Glutamatergic neuron (in vitro differentiated cells): ENCODE results near the gene ADARB1. TPM values are rescaled to one million over a fixed set of nuclear protein-coding genes. Genes with fewer than 3 reads are reported as not detected.

Experiments used
- DNase-seq: peaks from one replicate; pipeline ENCODE4 v3.0.0; 2022
- H3K27ac Mint-ChIP-seq: one replicate; pipeline ENCODE4 v1.8.0; 2020; ENCODE audit warnings: mild to moderate bottlenecking, mixed read lengths, inconsistent platforms; ENCODE audit not compliant: unreplicated experiment
- H3K27me3 Mint-ChIP-seq: one replicate; pipeline ENCODE4 v1.8.0; 2020; ENCODE audit warnings: mild to moderate bottlenecking, moderate library complexity, mixed read lengths, inconsistent platforms; ENCODE audit not compliant: unreplicated experiment
- H3K36me3 Mint-ChIP-seq: one replicate; pipeline ENCODE4 v1.8.0; 2020; ENCODE audit warnings: mild to moderate bottlenecking, mixed read lengths, inconsistent platforms; ENCODE audit not compliant: unreplicated experiment
- H3K4me1 Mint-ChIP-seq: one replicate; pipeline ENCODE4 v1.8.0; 2020; ENCODE audit warnings: mild to moderate bottlenecking, low read depth, mixed read lengths, inconsistent platforms; ENCODE audit not compliant: unreplicated experiment
- H3K4me3 Mint-ChIP-seq: one replicate; pipeline ENCODE4 v1.8.0; 2020; ENCODE audit warnings: mild to moderate bottlenecking, mixed read lengths, inconsistent platforms; ENCODE audit not compliant: unreplicated experiment
- H3K9me3 Mint-ChIP-seq: one replicate; pipeline ENCODE4 v1.8.0; 2020; ENCODE audit warnings: mild to moderate bottlenecking, moderate library complexity, mixed read lengths, inconsistent platforms; ENCODE audit not compliant: unreplicated experiment
- CTCF ChIP-seq: fragments of 200-600 bp; sonication (generic); IDR thresholded peaks from one replicate; pipeline ENCODE4 v1.5.0; 2021; ENCODE audit not compliant: partially characterized antibody, unreplicated experiment
- total RNA-seq: library from RNA; stranded (reverse); fragmentation: NEBNext Ultra II Directional; extraction: Animal tissue kit (Norgen Biotek cat#: 25700); gene quantifications from one replicate; pipeline ENCODE4 v1.2.1, GENCODE V29; 2021; ENCODE audit not compliant: unreplicated experiment

ADARB1 gene
- total RNA-seq, 1 donor from 2014 or later = 49.2 TPM

GRCh38 chr21:45108808-45109781 is 34.7 kb downstream of the ADARB1 start:
- no peaks in the 10 kb centered on the region for H3K36me3 Mint-ChIP-seq
- H3K4me3 Mint-ChIP-seq = no peak overlapping the region
- H3K27me3 Mint-ChIP-seq = peaks cover 2% of the 10 kb centered on the region
- no peak for TF ChIP-seq CTCF
- H3K27ac Mint-ChIP-seq = no peak overlapping the region
- H3K9me3 Mint-ChIP-seq = no peaks in the 10 kb centered on the region
- DNase-seq = no peak
- H3K4me1 Mint-ChIP-seq = peaks cover 37% of the 10 kb centered on the region

GRCh38 chr21:45109831-45110492 is 35.6 kb downstream of the ADARB1 start:
- H3K27ac Mint-ChIP-seq = peak overlapping the region; percentile 44
- peaks cover 39% of the 10 kb centered on the region for H3K4me1 Mint-ChIP-seq
- DNase-seq = no peak

GRCh38 chr21:45110873-45111624 is 36.7 kb downstream of the ADARB1 start:
- Mint-ChIP-seq H3K9me3 (no peaks in the 10 kb centered on the region), H3K27me3 (no peaks in the 10 kb centered on the region), H3K27ac (peak overlapping the region; percentile 69), H3K36me3 (no peaks in the 10 kb centered on the region), H3K4me3 (peak overlapping the region; percentile 79), H3K4me1 (peaks cover 40% of the 10 kb centered on the region)
- DNase-seq = no peak
- TF ChIP-seq CTCF = no peak

More at GRCh38 chr21:45109831-45110492, 35.6 kb downstream of the ADARB1 start:
- no peaks in the 10 kb centered on the region for H3K9me3 Mint-ChIP-seq
- no peak for TF ChIP-seq CTCF
- no peaks in the 10 kb centered on the region for H3K27me3 Mint-ChIP-seq
- peak overlapping the region; percentile 8 for H3K4me3 Mint-ChIP-seq
- H3K36me3 Mint-ChIP-seq = no peaks in the 10 kb centered on the region

- Mint-ChIP-seq H3K27ac (no peak overlapping the region), H3K27me3 (no peaks in the 10 kb centered on the region), H3K4me3 (no peak overlapping the region), H3K9me3 (no peaks in the 10 kb centered on the region), H3K4me1 (peaks cover 39% of the 10 kb centered on the region), H3K36me3 (no peaks in the 10 kb centered on the region)
- no peak for TF ChIP-seq CTCF
- DNase-seq = no peak
Measured at GRCh38 chr21:45111703-45112102, 37.3 kb downstream of the ADARB1 start.
